A673 (cell line): ENCODE results near the gene EPHB3. TPM values are rescaled to one million over a fixed set of nuclear protein-coding genes. Genes with fewer than 3 reads are reported as not detected.
"Not testable (repeated sequence)": the region's sequence is repeated elsewhere in the genome, so short reads cannot be mapped to it uniquely, and the experiment has no call there.

Source experiments
- BruUV-seq: library from RNA; stranded (reverse); fragments of 400-500 nt; replicated peaks from 2 replicates; lab custom pipeline; 2021; lab: Mats Ljungman, UMichigan
- CTCF ChIA-PET: fragments of 300-600 bp; sonication (Branson Sonifier 250); formaldehyde crosslinking; loops from one replicate; lab custom pipeline; 2022; ENCODE audit warnings: antibody characterized with exemption; lab: Charles Lee
- POLR2A ChIA-PET: fragments of 300-600 bp; sonication (Branson Sonifier 250); formaldehyde crosslinking; loops from one replicate; lab custom pipeline; 2022; ENCODE audit warnings: antibody characterized with exemption; ENCODE audit not compliant: low non-redundant PET; lab: Charles Lee
- DNase-seq: peaks from one replicate; pipeline ENCODE4 v3.0.0-alpha.2; 2015; ENCODE audit warnings: low spot score
- H3K27ac ChIP-seq: fragments of 200-600 bp; sonication (generic); 2 replicates; pipeline ENCODE4 v1.5.1; 2016; ENCODE audit warnings: mixed run types, low read depth, mild to moderate bottlenecking, mixed read lengths, antibody characterized with exemption, low read length; ENCODE audit not compliant: poor library complexity, severe bottlenecking
- H3K27me3 ChIP-seq: fragments of 200-600 bp; sonication (generic); replicated peaks from 2 replicates; pipeline ENCODE4 v1.6.1; 2017; ENCODE audit warnings: mixed run types, low read depth, mild to moderate bottlenecking, mixed read lengths, antibody characterized with exemption, low read length; ENCODE audit not compliant: insufficient read depth, poor library complexity
- H3K36me3 ChIP-seq: fragments of 200-600 bp; sonication (generic); 2 replicates; pipeline ENCODE4 v1.6.1; 2016; ENCODE audit warnings: mixed run types, mild to moderate bottlenecking, mixed read lengths, antibody characterized with exemption, low read length; ENCODE audit not compliant: insufficient read depth, poor library complexity, severe bottlenecking
- H3K4me1 ChIP-seq: fragments of 200-600 bp; sonication (generic); 2 replicates; pipeline ENCODE4 v1.6.1; 2017; ENCODE audit warnings: mixed run types, mild to moderate bottlenecking, mixed read lengths, antibody characterized with exemption, low read length; ENCODE audit not compliant: insufficient read depth, poor library complexity, severe bottlenecking
- H3K4me3 ChIP-seq: fragments of 200-600 bp; sonication (generic); 2 replicates; pipeline ENCODE4 v1.5.1; 2016; ENCODE audit warnings: low read depth, mixed run types, mild to moderate bottlenecking, mixed read lengths, low read length; ENCODE audit not compliant: poor library complexity, severe bottlenecking
- H3K9me3 ChIP-seq: fragments of 200-600 bp; sonication (generic); 2 replicates; pipeline ENCODE4 v1.6.1; 2016; ENCODE audit warnings: mixed run types, low read depth, mild to moderate bottlenecking, mixed read lengths, antibody characterized with exemption, low read length; ENCODE audit not compliant: poor library complexity, severe bottlenecking
- CTCF ChIP-seq: fragments of 300-800, 200-600 bp; sonication (generic); conservative IDR thresholded peaks from 2 replicates; pipeline ENCODE4 v1.5.1; 2017; ENCODE audit warnings: low read depth, mild to moderate bottlenecking, antibody characterized with exemption, low read length, moderate library complexity, mixed read lengths
- EZH2 ChIP-seq: fragments of 200-600 bp; sonication (generic); IDR thresholded peaks from 2 replicates; pipeline ENCODE4 v1.6.1; 2017; ENCODE audit warnings: borderline replicate concordance, low read depth, mild to moderate bottlenecking, mixed read lengths, antibody characterized with exemption, low read length; ENCODE audit not compliant: poor library complexity, severe bottlenecking
- intact Hi-C: fragments of 100-400 bp; cut with micrococcal nuclease; formaldehyde crosslinking; loops from one replicate; pipeline ENCODE4 v1.10.0; 2022; ENCODE audit not compliant: unreplicated experiment
- total RNA-seq: library from RNA; stranded (reverse); gene quantifications from 2 replicates; pipeline ENCODE4 v1.2.3, GENCODE V29; 2021

EPHB3 gene
- total RNA-seq, 1 experiment from 2014 or later = 15.6 TPM

GRCh38 chr3:184611607-184612281 lies 50.2 kb downstream of the EPHB3 start:
- TF ChIP-seq CTCF (no peak), EZH2 (no peak)
- no TSS peak for BruUV-seq
- Histone ChIP-seq H3K4me3 (no peak overlapping the region), H3K27ac (no peak overlapping the region), H3K27me3 (no peaks in the 10 kb centered on the region), H3K9me3 (no peaks in the 10 kb centered on the region), H3K4me1 (no peaks in the 10 kb centered on the region), H3K36me3 (no peaks in the 10 kb centered on the region)
- intact Hi-C loops = no loop called here
- CTCF ChIA-PET = no interaction called here
- no peak for DNase-seq
- POLR2A ChIA-PET = no interaction called here

GRCh38 chr3:184615396-184615795 lies 53.8 kb downstream of the EPHB3 start:
- ChIA-PET POLR2A (no interaction called here), CTCF (no interaction called here)
- Histone ChIP-seq H3K4me1 (no peaks in the 10 kb centered on the region), H3K9me3 (no peaks in the 10 kb centered on the region), H3K4me3 (no peak overlapping the region), H3K27me3 (no peaks in the 10 kb centered on the region), H3K36me3 (no peaks in the 10 kb centered on the region), H3K27ac (no peak overlapping the region)
- intact Hi-C loops = no loop called here
- no TSS peak for BruUV-seq
- TF ChIP-seq EZH2 = no peak
- no peak for TF ChIP-seq CTCF
- DNase-seq = no peak

DNA sequence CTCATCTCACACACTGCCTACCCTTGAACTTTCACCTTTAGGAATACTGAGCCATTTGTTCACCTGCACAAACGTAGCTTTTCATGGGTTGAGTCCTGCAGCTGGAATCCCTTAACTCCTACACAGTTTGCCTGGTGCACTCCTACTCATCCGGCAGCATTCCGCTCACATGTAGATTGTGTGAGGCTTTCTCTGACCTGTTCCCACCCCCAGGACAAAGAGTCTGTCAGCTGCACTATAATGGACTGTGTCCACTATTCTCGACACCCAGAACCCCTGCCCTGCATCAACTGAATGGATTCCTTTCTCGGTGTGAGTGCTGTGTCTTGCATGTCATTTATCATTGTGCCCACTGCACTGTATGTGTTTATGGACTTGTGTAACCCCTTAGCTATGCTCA lies 54.9 kb downstream of the EPHB3 start:
- Histone ChIP-seq H3K4me1 (no peaks in the 10 kb centered on the region), H3K27ac (no peak overlapping the region), H3K4me3 (no peak overlapping the region), H3K27me3 (no peaks in the 10 kb centered on the region), H3K36me3 (no peaks in the 10 kb centered on the region), H3K9me3 (no peaks in the 10 kb centered on the region)
- ChIA-PET POLR2A (no interaction called here), CTCF (no interaction called here)
- no peak for TF ChIP-seq EZH2
- no peak for TF ChIP-seq CTCF
- DNase-seq = no peak
- BruUV-seq = no TSS peak
- intact Hi-C loops = no loop called here

DNA sequence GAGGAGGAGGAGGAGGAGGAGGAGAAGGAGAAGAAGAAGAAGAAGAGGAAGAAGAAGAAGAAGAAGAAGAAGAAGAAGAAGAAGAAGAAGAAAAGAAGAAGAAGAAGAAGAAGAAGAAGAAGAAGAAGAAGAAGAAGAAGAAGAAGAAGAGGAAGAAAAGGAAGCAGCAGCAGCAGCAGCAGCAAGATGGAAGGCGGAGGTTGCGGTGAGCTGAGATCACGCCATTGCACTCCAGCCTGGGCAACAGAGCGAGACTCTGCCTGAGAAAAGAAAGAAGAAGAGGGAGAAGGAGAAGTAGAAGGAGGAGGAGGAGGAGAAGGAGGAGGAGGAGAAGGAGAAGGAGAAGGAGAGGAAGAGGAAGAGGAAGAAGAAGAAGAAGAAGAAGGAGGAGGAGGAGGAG lies 55.7 kb downstream of the EPHB3 start:
- H3K9me3 ChIP-seq, BruUV-seq, DNase-seq, CTCF ChIA-PET, H3K36me3 ChIP-seq, POLR2A ChIA-PET, intact Hi-C loops, H3K4me1 ChIP-seq, H3K27me3 ChIP-seq, H3K4me3 ChIP-seq, H3K27ac ChIP-seq: not testable (repeated sequence)
